Esophagus muscularis mucosa (tissue), 4 donors: ENCODE measurements around the gene TBX19. TPM values are rescaled to one million over a fixed set of nuclear protein-coding genes. Genes with fewer than 3 reads are reported as not detected.

Experiments used
- DNase-seq: peaks from one replicate; pipeline ENCODE4 v3.0.0-alpha.2; 2017; ENCODE audit errors: extremely low spot score
- H3K27ac ChIP-seq, 4 donors: fragments of 200-600 bp; sonication (generic); replicated peaks in 1 of 4; 1 replicate in 3 of 4; 2 replicates in 1 of 4; pipeline ENCODE4 v1.5.1; 2016 to 2019; ENCODE audit warnings: mild to moderate bottlenecking in 1 of 4
- H3K27me3 ChIP-seq, 4 donors: fragments of 200-600 bp; sonication (generic); one replicate each; pipeline versions ENCODE4 v1.5.1 to v1.6.0; 2016 to 2019
- H3K36me3 ChIP-seq, 4 donors: fragments of 200-600 bp; sonication (generic); one replicate each; pipeline ENCODE4 v1.5.1; 2016 to 2019
- H3K4me1 ChIP-seq, 4 donors: fragments of 200-600 bp; sonication (generic); one replicate each; pipeline ENCODE4 v1.5.1; 2016 to 2019
- H3K4me3 ChIP-seq, 4 donors: fragments of 200-600 bp; sonication (generic); 1 replicate in 2 of 4; 2 replicates in 2 of 4; pipeline ENCODE4 v1.5.1; 2016 to 2019; ENCODE audit warnings: mild to moderate bottlenecking in 4 of 4, moderate library complexity in 1 of 4
- H3K9me3 ChIP-seq, 4 donors: fragments of 200-600 bp; sonication (generic); 1 replicate in 3 of 4; 2 replicates in 1 of 4; pipeline ENCODE4 v1.5.1; 2016 to 2019
- CTCF ChIP-seq, 3 experiments: fragments of 200-600 bp in 2 of 3; fragments of 450-650 bp in 1 of 3; sonication (generic) in 2 of 3; IDR thresholded peaks; one replicate each; pipeline ENCODE4 v1.5.1; 2017 to 2019; ENCODE audit warnings: antibody characterized with exemption in 3 of 3, mild to moderate bottlenecking in 2 of 3, moderate library complexity in 1 of 3
- EP300 ChIP-seq: sonication (generic); formaldehyde crosslinking; IDR thresholded peaks from one replicate; pipeline ENCODE4 v1.6.1; 2017; ENCODE audit warnings: antibody characterized with exemption
- POLR2A ChIP-seq: fragments of 450-650 bp; IDR thresholded peaks from one replicate; pipeline ENCODE4 v1.6.1; 2017; ENCODE audit warnings: antibody characterized with exemption, moderate library complexity, mild to moderate bottlenecking, low read depth
- POLR2AphosphoS5 ChIP-seq, 2 donors: sonication (generic); formaldehyde crosslinking; IDR thresholded peaks; one replicate each; pipeline ENCODE4 v1.6.1; 2017; ENCODE audit warnings: antibody characterized with exemption in 2 of 2
- WGBS: methylation state at CpG from one replicate; pipeline ENCODE4 v1.1.5; 2018; 5-methylcytosine and 5-hydroxymethylcytosine counted together
- intact Hi-C: fragments of 100-400 bp; cut with DNase I; formaldehyde crosslinking; loops from one replicate; pipeline ENCODE4 v1.15.1; 2023
- total RNA-seq, 4 donors: library from RNA; depleted of rRNA; stranded (reverse); fragments of >200 nt; gene quantifications; one replicate each; pipeline versions ENCODE4 v1.1.0 to v1.2.1, GENCODE V29; 2016

The TBX19 gene
- total RNA-seq, 4 donors from 2014 or later = 0.83 to 2.0 (median 1.1) TPM

GRCh38 chr1:168333562-168334276 lies 53.0 kb downstream of the TBX19 start:
- TF ChIP-seq POLR2AphosphoS5 (IDR thresholded peaks at IDR 0.05) = no peak
- TF ChIP-seq CTCF (IDR thresholded peaks at IDR 0.05) = no peak
- no peak for TF ChIP-seq EP300
- no peak for TF ChIP-seq POLR2A
- Histone ChIP-seq H3K27me3 (no peaks in the 10 kb centered on the region), H3K36me3 (no peaks in the 10 kb centered on the region), H3K9me3 (no peaks in the 10 kb centered on the region), H3K4me3 (no peak overlapping the region), H3K4me1 (peaks cover 0 to 16% (median 12%) of the 10 kb centered on the region in 4 donors), H3K27ac (no peak overlapping the region)
- 61% methylated on average over 6 of the region's 6 CpGs for WGBS
- DNase-seq = no peak
- intact Hi-C loops = no loop called here

- WGBS = 42% methylated on average over 1 of the region's 1 CpG
- DNase-seq = no peak
- H3K36me3 ChIP-seq = no peaks in the 10 kb centered on the region
- no peak overlapping the region for H3K4me3 ChIP-seq
- TF ChIP-seq EP300 = no peak
- no peak for TF ChIP-seq POLR2AphosphoS5 (IDR thresholded peaks at IDR 0.05)
- no peak for TF ChIP-seq POLR2A
- no peak for TF ChIP-seq CTCF (IDR thresholded peaks at IDR 0.05)
- H3K27ac ChIP-seq = peak overlapping the region in 2 of 4 donors; percentile 6 to 8
- H3K9me3 ChIP-seq = no peaks in the 10 kb centered on the region
- intact Hi-C loops = no loop called here
- peaks cover 0 to 16% (median 12%) of the 10 kb centered on the region in 4 donors for H3K4me1 ChIP-seq
- no peaks in the 10 kb centered on the region for H3K27me3 ChIP-seq
Observed at GRCh38 chr1:168335500-168335899, 54.8 kb downstream of the TBX19 start.

GRCh38 chr1:168338589-168339503 lies 58.2 kb downstream of the TBX19 start:
- WGBS = 94% methylated on average over 13 of the region's 13 CpGs
- H3K36me3 ChIP-seq = no peaks in the 10 kb centered on the region
- no peak overlapping the region for H3K27ac ChIP-seq
- intact Hi-C loops = no loop called here
- TF ChIP-seq CTCF (IDR thresholded peaks at IDR 0.05) (no peak), POLR2AphosphoS5 (IDR thresholded peaks at IDR 0.05) (no peak), POLR2A (no peak)
- H3K9me3 ChIP-seq = peaks cover 0 to 5% (median 0%) of the 10 kb centered on the region in 4 donors
- peaks cover 12 to 32% (median 29%) of the 10 kb centered on the region in 4 donors for H3K4me1 ChIP-seq
- no peak for DNase-seq
- H3K4me3 ChIP-seq = no peak overlapping the region
- no peaks in the 10 kb centered on the region for H3K27me3 ChIP-seq

GRCh38 chr1:168340781-168341482 lies 60.3 kb downstream of the TBX19 start:
- peaks cover 0 to 5% (median 0%) of the 10 kb centered on the region in 4 donors for H3K9me3 ChIP-seq
- H3K4me3 ChIP-seq = no peak overlapping the region
- WGBS = 70% methylated on average over 3 of the region's 3 CpGs
- peaks cover 12 to 30% (median 25%) of the 10 kb centered on the region in 4 donors for H3K4me1 ChIP-seq
- DNase-seq = no peak
- H3K27ac ChIP-seq = no peak overlapping the region
- intact Hi-C loops = loop anchor here (5.0 to 10.0 kb wide), 5 partner anchors 86 to 1006 kb away; partner anchors contain the start of gene ATP1B1
- H3K36me3 ChIP-seq = no peaks in the 10 kb centered on the region
- no peak for TF ChIP-seq EP300
- no peak for TF ChIP-seq POLR2A
- TF ChIP-seq POLR2AphosphoS5 (IDR thresholded peaks at IDR 0.05) = no peak
- TF ChIP-seq CTCF (IDR thresholded peaks at IDR 0.05) = no peak
- no peaks in the 10 kb centered on the region for H3K27me3 ChIP-seq
